Measurements from ENCODE around the gene CIROP. TPM values are rescaled to one million over a fixed set of nuclear protein-coding genes. Genes with fewer than 3 reads are reported as not detected.

The CIROP gene
- total and polyA plus RNA-seq, 9 of the 15 experiments (the other 6 are each of a cell fraction or from before 2014, with no cell fraction given) = not detected

DNA sequence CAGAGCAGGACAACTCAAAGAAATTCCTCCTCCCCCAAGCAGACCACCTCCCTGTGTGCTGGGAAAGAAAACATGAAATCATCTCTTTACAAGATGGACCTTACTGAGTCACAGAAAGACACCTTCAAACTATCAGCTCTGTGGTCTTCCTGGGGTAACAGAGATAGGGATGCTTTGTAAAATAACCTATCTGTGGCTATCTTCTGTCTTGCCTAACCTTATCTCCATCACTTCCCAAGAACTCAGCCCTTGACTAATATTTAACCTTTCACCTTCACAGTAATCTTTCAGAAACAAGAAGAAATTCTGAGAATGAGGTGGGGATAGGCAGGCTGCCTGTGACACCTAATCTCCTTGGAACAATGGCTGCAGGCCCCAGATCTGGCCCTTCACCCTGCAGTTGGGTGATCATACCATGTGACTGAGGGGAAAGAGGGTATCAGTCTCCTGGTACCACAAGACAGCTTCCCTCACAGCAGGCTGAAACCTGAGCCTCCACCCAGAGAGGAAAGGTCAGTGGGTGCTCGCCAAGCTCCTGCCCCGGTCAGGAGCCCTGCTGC, 41.6 kb upstream of the CIROP start (continued):
- TF ChIP-seq, protein P1, sequence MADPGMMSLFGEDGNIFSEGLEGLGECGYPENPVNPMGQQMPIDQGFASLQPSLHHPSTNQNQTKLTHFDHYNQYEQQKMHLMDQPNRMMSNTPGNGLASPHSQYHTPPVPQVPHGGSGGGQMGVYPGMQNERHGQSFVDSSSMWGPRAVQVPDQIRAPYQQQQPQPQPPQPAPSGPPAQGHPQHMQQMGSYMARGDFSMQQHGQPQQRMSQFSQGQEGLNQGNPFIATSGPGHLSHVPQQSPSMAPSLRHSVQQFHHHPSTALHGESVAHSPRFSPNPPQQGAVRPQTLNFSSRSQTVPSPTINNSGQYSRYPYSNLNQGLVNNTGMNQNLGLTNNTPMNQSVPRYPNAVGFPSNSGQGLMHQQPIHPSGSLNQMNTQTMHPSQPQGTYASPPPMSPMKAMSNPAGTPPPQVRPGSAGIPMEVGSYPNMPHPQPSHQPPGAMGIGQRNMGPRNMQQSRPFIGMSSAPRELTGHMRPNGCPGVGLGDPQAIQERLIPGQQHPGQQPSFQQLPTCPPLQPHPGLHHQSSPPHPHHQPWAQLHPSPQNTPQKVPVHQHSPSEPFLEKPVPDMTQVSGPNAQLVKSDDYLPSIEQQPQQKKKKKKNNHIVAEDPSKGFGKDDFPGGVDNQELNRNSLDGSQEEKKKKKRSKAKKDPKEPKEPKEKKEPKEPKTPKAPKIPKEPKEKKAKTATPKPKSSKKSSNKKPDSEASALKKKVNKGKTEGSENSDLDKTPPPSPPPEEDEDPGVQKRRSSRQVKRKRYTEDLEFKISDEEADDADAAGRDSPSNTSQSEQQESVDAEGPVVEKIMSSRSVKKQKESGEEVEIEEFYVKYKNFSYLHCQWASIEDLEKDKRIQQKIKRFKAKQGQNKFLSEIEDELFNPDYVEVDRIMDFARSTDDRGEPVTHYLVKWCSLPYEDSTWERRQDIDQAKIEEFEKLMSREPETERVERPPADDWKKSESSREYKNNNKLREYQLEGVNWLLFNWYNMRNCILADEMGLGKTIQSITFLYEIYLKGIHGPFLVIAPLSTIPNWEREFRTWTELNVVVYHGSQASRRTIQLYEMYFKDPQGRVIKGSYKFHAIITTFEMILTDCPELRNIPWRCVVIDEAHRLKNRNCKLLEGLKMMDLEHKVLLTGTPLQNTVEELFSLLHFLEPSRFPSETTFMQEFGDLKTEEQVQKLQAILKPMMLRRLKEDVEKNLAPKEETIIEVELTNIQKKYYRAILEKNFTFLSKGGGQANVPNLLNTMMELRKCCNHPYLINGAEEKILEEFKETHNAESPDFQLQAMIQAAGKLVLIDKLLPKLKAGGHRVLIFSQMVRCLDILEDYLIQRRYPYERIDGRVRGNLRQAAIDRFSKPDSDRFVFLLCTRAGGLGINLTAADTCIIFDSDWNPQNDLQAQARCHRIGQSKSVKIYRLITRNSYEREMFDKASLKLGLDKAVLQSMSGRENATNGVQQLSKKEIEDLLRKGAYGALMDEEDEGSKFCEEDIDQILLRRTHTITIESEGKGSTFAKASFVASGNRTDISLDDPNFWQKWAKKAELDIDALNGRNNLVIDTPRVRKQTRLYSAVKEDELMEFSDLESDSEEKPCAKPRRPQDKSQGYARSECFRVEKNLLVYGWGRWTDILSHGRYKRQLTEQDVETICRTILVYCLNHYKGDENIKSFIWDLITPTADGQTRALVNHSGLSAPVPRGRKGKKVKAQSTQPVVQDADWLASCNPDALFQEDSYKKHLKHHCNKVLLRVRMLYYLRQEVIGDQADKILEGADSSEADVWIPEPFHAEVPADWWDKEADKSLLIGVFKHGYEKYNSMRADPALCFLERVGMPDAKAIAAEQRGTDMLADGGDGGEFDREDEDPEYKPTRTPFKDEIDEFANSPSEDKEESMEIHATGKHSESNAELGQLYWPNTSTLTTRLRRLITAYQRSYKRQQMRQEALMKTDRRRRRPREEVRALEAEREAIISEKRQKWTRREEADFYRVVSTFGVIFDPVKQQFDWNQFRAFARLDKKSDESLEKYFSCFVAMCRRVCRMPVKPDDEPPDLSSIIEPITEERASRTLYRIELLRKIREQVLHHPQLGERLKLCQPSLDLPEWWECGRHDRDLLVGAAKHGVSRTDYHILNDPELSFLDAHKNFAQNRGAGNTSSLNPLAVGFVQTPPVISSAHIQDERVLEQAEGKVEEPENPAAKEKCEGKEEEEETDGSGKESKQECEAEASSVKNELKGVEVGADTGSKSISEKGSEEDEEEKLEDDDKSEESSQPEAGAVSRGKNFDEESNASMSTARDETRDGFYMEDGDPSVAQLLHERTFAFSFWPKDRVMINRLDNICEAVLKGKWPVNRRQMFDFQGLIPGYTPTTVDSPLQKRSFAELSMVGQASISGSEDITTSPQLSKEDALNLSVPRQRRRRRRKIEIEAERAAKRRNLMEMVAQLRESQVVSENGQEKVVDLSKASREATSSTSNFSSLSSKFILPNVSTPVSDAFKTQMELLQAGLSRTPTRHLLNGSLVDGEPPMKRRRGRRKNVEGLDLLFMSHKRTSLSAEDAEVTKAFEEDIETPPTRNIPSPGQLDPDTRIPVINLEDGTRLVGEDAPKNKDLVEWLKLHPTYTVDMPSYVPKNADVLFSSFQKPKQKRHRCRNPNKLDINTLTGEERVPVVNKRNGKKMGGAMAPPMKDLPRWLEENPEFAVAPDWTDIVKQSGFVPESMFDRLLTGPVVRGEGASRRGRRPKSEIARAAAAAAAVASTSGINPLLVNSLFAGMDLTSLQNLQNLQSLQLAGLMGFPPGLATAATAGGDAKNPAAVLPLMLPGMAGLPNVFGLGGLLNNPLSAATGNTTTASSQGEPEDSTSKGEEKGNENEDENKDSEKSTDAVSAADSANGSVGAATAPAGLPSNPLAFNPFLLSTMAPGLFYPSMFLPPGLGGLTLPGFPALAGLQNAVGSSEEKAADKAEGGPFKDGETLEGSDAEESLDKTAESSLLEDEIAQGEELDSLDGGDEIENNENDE (IDR thresholded peaks at IDR 0.05; ENCODE audit: low read depth, low read length) = no peak
- TF ChIP-seq ZBTB17 (CRISPR knock-in tag; IDR thresholded peaks at IDR 0.05) = no peak
- no peak for TF ChIP-seq HMG20B (CRISPR knock-in tag; IDR thresholded peaks at IDR 0.05)
- TF ChIP-seq ZNF121 (CRISPR knock-in tag; conservative IDR thresholded peaks at IDR 0.05) = no peak
- TF ChIP-seq KLF13 (tag; IDR thresholded peaks at IDR 0.05; ENCODE audit: borderline replicate concordance, low read depth) = no peak
- no peak for TF ChIP-seq MYBL2 (IDR thresholded peaks at IDR 0.05; ENCODE audit: low read depth)
- no peak for TF ChIP-seq MYBL2 (CRISPR knock-in tag; IDR thresholded peaks at IDR 0.05; ENCODE audit: borderline replicate concordance)
- no peak for TF ChIP-seq ZNF232 (CRISPR knock-in tag; IDR thresholded peaks at IDR 0.05)
- peak; percentile 92 for TF ChIP-seq SMARCE1 (IDR thresholded peaks at IDR 0.05)
- TF ChIP-seq ZNF224 (CRISPR knock-in tag; IDR thresholded peaks at IDR 0.05) = no peak
- no peak for TF ChIP-seq STAG1 (CRISPR knock-in tag; IDR thresholded peaks at IDR 0.05; ENCODE audit: borderline replicate concordance)
- TF ChIP-seq NFIX (CRISPR knock-in tag; IDR thresholded peaks at IDR 0.05; ENCODE audit: low read depth) = no peak
- TF ChIP-seq, protein P2, sequence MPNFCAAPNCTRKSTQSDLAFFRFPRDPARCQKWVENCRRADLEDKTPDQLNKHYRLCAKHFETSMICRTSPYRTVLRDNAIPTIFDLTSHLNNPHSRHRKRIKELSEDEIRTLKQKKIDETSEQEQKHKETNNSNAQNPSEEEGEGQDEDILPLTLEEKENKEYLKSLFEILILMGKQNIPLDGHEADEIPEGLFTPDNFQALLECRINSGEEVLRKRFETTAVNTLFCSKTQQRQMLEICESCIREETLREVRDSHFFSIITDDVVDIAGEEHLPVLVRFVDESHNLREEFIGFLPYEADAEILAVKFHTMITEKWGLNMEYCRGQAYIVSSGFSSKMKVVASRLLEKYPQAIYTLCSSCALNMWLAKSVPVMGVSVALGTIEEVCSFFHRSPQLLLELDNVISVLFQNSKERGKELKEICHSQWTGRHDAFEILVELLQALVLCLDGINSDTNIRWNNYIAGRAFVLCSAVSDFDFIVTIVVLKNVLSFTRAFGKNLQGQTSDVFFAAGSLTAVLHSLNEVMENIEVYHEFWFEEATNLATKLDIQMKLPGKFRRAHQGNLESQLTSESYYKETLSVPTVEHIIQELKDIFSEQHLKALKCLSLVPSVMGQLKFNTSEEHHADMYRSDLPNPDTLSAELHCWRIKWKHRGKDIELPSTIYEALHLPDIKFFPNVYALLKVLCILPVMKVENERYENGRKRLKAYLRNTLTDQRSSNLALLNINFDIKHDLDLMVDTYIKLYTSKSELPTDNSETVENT (CRISPR knock-in tag; IDR thresholded peaks at IDR 0.05) = no peak

Data from K562 (cell line).